GM19043 (cell line): ENCODE measurements around the gene APOBEC3C.
"Not testable (repeated sequence)": the region's sequence is repeated elsewhere in the genome, so short reads cannot be mapped to it uniquely, and the experiment has no call there.

ENCODE experiments used
- ATAC-seq: cut with Tn5 transposase; IDR thresholded peaks from one replicate; pipeline ENCODE4 v1.9.1; 2021; ENCODE audit warnings: low read depth; ENCODE audit not compliant: unreplicated experiment

The APOBEC3C gene

GRCh38 chr22:39055658-39056057 lies 41.6 kb downstream of the APOBEC3C start:
- ATAC-seq, result no peak

GRCh38 chr22:39061290-39061689 lies 47.2 kb downstream of the APOBEC3C start:
- ATAC-seq, result not testable (repeated sequence)

- ATAC-seq, result not testable (repeated sequence)
These were observed 47.9 kb downstream of the APOBEC3C start for GRCh38 chr22:39061951-39062350.

- not testable (repeated sequence) for ATAC-seq
These were observed 49.8 kb downstream of the APOBEC3C start for GRCh38 chr22:39063904-39064303.

- ATAC-seq, result not testable (repeated sequence)
These were observed 52.6 kb downstream of the APOBEC3C start for GRCh38 chr22:39066442-39067276.

GRCh38 chr22:39068033-39068785 lies 54.2 kb downstream of the APOBEC3C start:
- ATAC-seq, result no peak
